8988T (cell line): ENCODE results near the gene CEP112.

Experiments used
- DNase-seq: peaks from one replicate; pipeline ENCODE4 v3.0.0; 2011

Gene CEP112

GRCh38 chr17:65666876-65667321 is 525.0 kb downstream of the CEP112 start:
- no peak for DNase-seq

- no peak for DNase-seq
Observed at GRCh38 chr17:65665966-65666365, 526.0 kb downstream of the CEP112 start.

GRCh38 chr17:65664696-65665095 is 527.2 kb downstream of the CEP112 start:
- no peak for DNase-seq

- no peak for DNase-seq
Observed at GRCh38 chr17:65664266-65664665, 527.7 kb downstream of the CEP112 start.

- DNase-seq = no peak
Observed at GRCh38 chr17:65662196-65662595, 529.7 kb downstream of the CEP112 start.

GRCh38 chr17:65660947-65661346 is 531.0 kb downstream of the CEP112 start:
- DNase-seq = no peak

- DNase-seq = no peak
Observed at GRCh38 chr17:65660078-65660477, 531.9 kb downstream of the CEP112 start.

GRCh38 chr17:65659512-65659911 is 532.4 kb downstream of the CEP112 start:
- DNase-seq = no peak

GRCh38 chr17:65657251-65657828 is 534.6 kb downstream of the CEP112 start:
- no peak for DNase-seq

GRCh38 chr17:65656390-65657250 is 535.3 kb downstream of the CEP112 start:
- no peak for DNase-seq

- DNase-seq = no peak
Observed at GRCh38 chr17:65655706-65656105, 536.2 kb downstream of the CEP112 start.

- DNase-seq = no peak
Observed at GRCh38 chr17:65644545-65644944, 547.4 kb downstream of the CEP112 start.

GRCh38 chr17:65638221-65638975 is 553.5 kb downstream of the CEP112 start:
- DNase-seq = no peak

- no peak for DNase-seq
Observed at GRCh38 chr17:65637786-65638185, 554.1 kb downstream of the CEP112 start.

- DNase-seq = no peak
Observed at GRCh38 chr17:65634533-65634932, 557.4 kb downstream of the CEP112 start.

GRCh38 chr17:65633988-65634387 is 557.9 kb downstream of the CEP112 start:
- no peak for DNase-seq

- no peak for DNase-seq
Observed at GRCh38 chr17:65633146-65633881, 558.6 kb downstream of the CEP112 start.

- DNase-seq = no peak
Observed at GRCh38 chr17:65630502-65630901, 561.4 kb downstream of the CEP112 start.

GRCh38 chr17:65629234-65629690 is 562.7 kb downstream of the CEP112 start:
- DNase-seq = no peak

- DNase-seq = no peak
Observed at GRCh38 chr17:65628644-65629036, 563.3 kb downstream of the CEP112 start.

- no peak for DNase-seq
Observed at GRCh38 chr17:65627891-65628643, 563.9 kb downstream of the CEP112 start.

- DNase-seq = no peak
Observed at GRCh38 chr17:65627108-65627507, 564.8 kb downstream of the CEP112 start.
